HL-60 (cell line): ENCODE measurements around the gene MACF1.

Source experiments
- DNase-seq, 2 experiments: peaks; one replicate each; pipeline ENCODE4 v3.0.0-alpha.2; 2010 to 2020; ENCODE audit warnings: low read depth in 1 of 2, low spot score in 1 of 2
- H3K27ac ChIP-seq: fragments of 250-450 bp; sonication (Bioruptor Pico); replicated peaks from 2 replicates; pipeline ENCODE4 v1.5.1; 2020; ENCODE audit warnings: mild to moderate bottlenecking, moderate library complexity
- H3K27me3 ChIP-seq: fragments of 250-450 bp; sonication (Bioruptor Pico); 2 replicates; pipeline ENCODE4 v1.5.1; 2021; ENCODE audit warnings: mild to moderate bottlenecking, moderate library complexity; ENCODE audit not compliant: insufficient read depth, poor library complexity, severe bottlenecking
- H3K4me3 ChIP-seq: replicated peaks from 2 replicates; pipeline ENCODE4 v1.5.1; 2011; ENCODE audit warnings: mild to moderate bottlenecking, control low read depth, low read length; ENCODE audit not compliant: insufficient read depth
- GABPA ChIP-seq: IDR thresholded peaks from 2 replicates; pipeline ENCODE4 v1.6.1; 2012; ENCODE audit warnings: low read depth
- POLR2AphosphoS5 ChIP-seq: IDR thresholded peaks from 2 replicates; pipeline ENCODE4 v1.6.1; 2012; ENCODE audit warnings: low read depth
- REST ChIP-seq: IDR thresholded peaks from 2 replicates; pipeline ENCODE4 v1.6.1; 2012; ENCODE audit warnings: low read depth; ENCODE audit not compliant: insufficient replicate concordance
- SPI1 ChIP-seq: IDR thresholded peaks from 2 replicates; pipeline ENCODE4 v1.6.1; 2012; ENCODE audit warnings: low read depth, mild to moderate bottlenecking, borderline replicate concordance
- TF ChIP-seq, protein P1 (sequence below): IDR thresholded peaks from one replicate; pipeline ENCODE4 v1.5.1; 2011; ENCODE audit warnings: low read length, control low read depth, inconsistent platforms; ENCODE audit not compliant: insufficient read depth

MACF1 gene

GRCh38 chr1:39469150-39469549, 264.7 kb downstream of the MACF1 start:
- H3K27ac ChIP-seq, result no peak overlapping the region
- H3K27me3 ChIP-seq, result no peaks in the 10 kb centered on the region
- TF ChIP-seq, protein P1, sequence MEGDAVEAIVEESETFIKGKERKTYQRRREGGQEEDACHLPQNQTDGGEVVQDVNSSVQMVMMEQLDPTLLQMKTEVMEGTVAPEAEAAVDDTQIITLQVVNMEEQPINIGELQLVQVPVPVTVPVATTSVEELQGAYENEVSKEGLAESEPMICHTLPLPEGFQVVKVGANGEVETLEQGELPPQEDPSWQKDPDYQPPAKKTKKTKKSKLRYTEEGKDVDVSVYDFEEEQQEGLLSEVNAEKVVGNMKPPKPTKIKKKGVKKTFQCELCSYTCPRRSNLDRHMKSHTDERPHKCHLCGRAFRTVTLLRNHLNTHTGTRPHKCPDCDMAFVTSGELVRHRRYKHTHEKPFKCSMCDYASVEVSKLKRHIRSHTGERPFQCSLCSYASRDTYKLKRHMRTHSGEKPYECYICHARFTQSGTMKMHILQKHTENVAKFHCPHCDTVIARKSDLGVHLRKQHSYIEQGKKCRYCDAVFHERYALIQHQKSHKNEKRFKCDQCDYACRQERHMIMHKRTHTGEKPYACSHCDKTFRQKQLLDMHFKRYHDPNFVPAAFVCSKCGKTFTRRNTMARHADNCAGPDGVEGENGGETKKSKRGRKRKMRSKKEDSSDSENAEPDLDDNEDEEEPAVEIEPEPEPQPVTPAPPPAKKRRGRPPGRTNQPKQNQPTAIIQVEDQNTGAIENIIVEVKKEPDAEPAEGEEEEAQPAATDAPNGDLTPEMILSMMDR, result no peak
- TF ChIP-seq SPI1 (no peak), REST (no peak), GABPA (no peak)
- H3K4me3 ChIP-seq, result no peak overlapping the region
- DNase-seq, result no peak

- no peak for DNase-seq
- no peak for TF ChIP-seq GABPA
- no peak for TF ChIP-seq REST
- TF ChIP-seq SPI1, result no peak
- TF ChIP-seq, protein P1, result no peak
- TF ChIP-seq POLR2AphosphoS5, result no peak
- Histone ChIP-seq H3K27ac (no peak overlapping the region), H3K27me3 (no peaks in the 10 kb centered on the region), H3K4me3 (no peak overlapping the region)
Measured at GRCh38 chr1:39470040-39470439, 265.5 kb downstream of the MACF1 start.

- no peak overlapping the region for H3K27ac ChIP-seq
- DNase-seq, result no peak
- no peaks in the 10 kb centered on the region for H3K27me3 ChIP-seq
- no peak for TF ChIP-seq SPI1
- TF ChIP-seq, protein P1, result no peak
- no peak overlapping the region for H3K4me3 ChIP-seq
Measured at GRCh38 chr1:39472826-39473225, 268.3 kb downstream of the MACF1 start.

- no peaks in the 10 kb centered on the region for H3K27me3 ChIP-seq
- H3K4me3 ChIP-seq, result no peak overlapping the region
- H3K27ac ChIP-seq, result no peak overlapping the region
- TF ChIP-seq, protein P1, result no peak
- TF ChIP-seq REST (no peak), GABPA (no peak), POLR2AphosphoS5 (no peak), SPI1 (no peak)
- DNase-seq, result no peak
Measured at GRCh38 chr1:39473324-39473723, 268.8 kb downstream of the MACF1 start.
